Stimulated activated CD8-positive, alpha-beta memory T cell treated with anti-CD3 and anti-CD28 coated beads, Interleukin-7, amount 100 ng/mL, for 4 hours (primary cell): ENCODE results near the gene BATF2.

Experiments used
- DNase-seq, 2 donors: peaks; one replicate each; pipeline ENCODE4 v3.0.0-alpha.2; 2020; ENCODE audit warnings: low read depth in 2 of 2

BATF2 gene

DNA sequence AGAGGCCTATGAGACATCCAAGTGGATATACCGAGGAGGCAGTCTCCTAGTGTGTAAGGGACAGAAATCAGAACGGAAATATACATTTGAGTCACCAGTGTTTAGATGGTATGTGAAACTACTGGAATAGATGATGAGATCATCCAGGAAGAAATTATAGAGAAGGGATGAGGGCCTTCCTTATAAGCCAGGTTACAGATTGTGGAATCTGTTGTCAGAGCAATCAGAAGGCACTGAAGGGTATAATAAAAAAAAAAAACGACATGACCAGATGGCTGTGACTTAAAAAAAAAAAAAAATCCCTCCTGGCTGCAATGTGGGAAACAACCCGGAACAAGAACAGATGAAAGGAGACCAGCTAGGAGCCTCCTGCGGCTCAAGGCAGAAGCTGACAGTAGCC lies 27.6 kb downstream of the BATF2 start:
- no peak for DNase-seq

DNA sequence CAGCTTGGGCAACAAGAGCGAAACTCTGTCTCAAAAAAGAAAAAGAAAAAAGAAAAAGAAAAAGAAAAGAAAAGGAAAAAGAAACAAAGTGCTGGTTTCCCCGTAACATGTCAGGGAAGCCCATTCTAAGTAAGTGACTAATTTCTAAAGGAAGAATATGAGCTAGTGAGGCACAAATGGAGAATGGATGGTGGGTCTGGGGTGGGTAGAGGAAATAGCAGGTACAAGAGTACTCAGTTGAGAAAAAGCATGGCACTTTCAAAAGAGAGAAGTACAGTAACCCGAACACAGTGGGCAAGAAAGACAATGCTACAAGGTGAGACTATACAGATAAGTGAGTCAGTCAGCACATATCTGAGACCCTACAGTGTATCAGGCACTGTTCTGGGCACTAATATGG lies 29.4 kb downstream of the BATF2 start:
- DNase-seq = no peak

DNA sequence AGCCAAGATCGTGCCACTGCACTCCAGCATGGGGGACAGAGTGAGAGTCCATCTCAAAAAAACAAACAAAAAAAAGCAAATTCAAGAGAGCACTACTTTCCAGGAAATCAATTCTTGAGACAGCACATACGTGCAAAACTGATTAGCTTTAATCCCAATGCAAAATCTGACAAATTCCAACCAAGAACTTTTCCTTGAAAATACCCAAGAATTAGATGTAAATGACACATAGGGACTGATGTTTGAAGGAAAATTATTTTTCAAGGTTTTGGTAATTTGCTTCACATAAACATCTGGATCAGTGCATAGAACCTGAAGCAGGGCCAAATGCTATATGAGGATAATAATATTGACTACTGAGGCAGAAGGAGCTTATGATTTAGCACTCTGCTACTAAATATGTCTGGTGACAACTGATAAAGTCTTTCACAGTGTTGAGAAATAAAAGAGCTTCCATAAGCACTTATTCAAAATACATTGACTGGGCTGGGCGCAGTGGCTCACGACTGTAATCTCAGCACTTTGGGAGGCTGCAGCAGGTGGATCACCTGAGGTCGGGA lies 33.6 kb downstream of the BATF2 start:
- DNase-seq = no peak

DNA sequence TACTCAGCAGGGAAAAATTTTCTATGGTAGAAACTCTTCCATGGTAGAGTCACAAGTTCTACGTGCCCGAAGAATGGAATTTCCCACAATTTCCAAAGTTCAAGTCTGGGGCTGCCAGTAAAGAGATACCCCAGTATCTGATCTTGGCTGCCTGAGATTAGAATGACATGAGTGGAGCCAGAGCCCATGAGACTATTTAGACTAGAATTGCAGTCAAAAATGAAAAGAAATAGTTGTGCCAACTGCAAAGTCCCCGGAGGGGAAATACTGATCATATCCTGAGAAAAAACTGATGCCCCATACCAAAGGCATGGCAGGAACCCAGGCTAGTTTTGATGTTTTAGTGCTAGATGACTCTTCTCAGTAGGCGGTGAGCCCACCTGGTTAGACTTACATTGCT lies 36.1 kb downstream of the BATF2 start:
- DNase-seq = no peak

DNA sequence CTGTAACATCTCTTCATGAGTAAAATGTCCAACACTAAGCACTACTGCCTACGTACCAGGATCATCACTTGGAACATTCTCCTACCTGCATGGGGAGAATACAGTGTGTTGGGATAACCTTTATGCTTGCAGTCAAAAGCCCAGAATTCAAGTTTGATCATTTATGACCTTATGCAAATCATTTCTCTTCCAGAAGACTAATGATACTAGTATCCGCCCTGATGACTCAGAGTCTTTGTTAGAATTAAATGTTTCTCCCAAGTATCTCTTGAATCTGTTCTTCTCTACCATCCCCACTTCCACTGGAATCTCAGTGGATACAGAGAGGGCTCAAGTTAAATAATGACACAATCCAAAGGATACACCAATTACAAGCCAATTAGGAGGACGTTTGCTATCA lies 37.3 kb downstream of the BATF2 start:
- no peak for DNase-seq

DNA sequence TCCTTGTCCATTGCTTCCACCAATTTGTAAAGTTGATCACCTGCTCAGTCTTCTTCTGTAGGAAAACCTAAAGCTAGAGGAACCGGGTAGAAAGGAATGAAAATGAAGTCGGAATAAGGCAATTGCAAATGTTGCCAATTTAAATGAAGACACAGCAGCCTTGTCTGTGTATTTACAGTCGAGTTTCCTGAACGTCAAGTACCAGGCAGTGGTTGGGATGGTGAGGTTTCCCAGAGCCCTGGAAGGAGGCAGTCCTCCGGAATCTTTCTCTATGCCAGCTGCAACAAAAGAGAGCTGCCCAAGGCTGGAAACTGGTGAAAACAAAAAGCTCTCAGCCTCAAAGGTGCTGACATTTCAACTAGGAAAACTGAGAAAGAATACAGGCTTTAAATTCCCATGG lies 42.6 kb downstream of the BATF2 start:
- no peak for DNase-seq

DNA sequence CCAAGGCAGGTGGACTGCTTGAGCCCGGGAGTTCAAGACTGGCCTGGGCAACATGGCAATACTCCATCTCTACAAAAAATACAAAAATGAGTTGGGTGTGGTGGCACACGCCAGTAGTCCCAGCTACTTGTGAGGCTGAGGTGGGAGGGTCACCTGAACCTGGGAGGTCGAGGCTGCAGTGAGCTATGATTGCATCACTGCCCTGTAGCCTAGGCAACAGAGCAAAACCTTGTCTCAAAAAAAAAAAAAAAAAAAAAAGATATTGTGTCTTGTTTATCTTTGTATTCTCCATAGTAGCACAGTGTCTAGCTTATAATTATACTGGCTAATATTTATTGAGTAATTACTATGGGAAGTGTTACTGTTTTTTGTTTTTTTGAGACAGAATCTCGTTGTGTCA lies 45.2 kb downstream of the BATF2 start:
- no peak for DNase-seq

DNA sequence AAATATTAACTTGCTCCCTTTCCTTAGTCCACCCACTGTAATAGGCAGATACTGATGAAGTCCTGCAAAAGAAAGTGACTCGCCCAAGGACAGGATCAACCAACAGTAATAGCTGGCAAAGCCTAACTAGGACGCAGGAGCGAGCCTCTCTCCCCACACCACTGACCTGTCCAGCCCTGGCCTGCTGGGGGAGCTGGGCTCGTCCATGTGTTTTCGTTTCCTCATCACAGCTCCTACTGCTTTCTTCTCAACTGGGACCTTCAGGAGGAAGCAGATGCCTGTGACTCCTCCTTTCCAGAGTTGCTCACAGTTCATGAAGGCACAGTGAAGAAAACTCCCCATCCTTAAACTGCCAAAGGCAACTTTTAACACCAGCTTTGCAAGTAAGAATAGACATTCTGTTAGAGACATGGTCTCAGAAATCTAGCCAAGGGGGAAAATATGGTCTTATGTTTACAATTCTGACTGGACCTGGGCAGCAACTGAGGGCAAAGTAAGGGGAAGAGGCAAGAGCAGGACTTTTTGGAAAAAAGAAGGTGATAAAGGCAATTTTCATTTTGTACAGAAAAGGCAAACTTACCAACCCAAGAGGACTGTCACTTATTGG lies 49.5 kb downstream of the BATF2 start:
- DNase-seq = no peak
